Tibial nerve (tissue), 4 donors: Measurements from ENCODE around the gene MAP3K7CL.

Experiments used
- CTCF ChIP-seq, 5 experiments: fragments of 200-600 bp in 3 of 5; fragments of 450-650 bp in 2 of 5; sonication (generic) in 3 of 5; IDR thresholded peaks; one replicate each; pipeline ENCODE4 v1.5.1; 2016 to 2019; ENCODE audit warnings: antibody characterized with exemption in 5 of 5, mild to moderate bottlenecking in 3 of 5, moderate library complexity in 2 of 5
- EP300 ChIP-seq, 2 donors: sonication (generic); formaldehyde crosslinking; IDR thresholded peaks; one replicate each; pipeline ENCODE4 v1.6.1; 2017; ENCODE audit warnings: antibody characterized with exemption in 2 of 2, mild to moderate bottlenecking in 1 of 2
- POLR2A ChIP-seq, 2 donors: fragments of 450-650 bp; IDR thresholded peaks; one replicate each; pipeline ENCODE4 v1.6.1; 2017; ENCODE audit warnings: antibody characterized with exemption in 2 of 2, mild to moderate bottlenecking in 2 of 2, moderate library complexity in 2 of 2

DNA sequence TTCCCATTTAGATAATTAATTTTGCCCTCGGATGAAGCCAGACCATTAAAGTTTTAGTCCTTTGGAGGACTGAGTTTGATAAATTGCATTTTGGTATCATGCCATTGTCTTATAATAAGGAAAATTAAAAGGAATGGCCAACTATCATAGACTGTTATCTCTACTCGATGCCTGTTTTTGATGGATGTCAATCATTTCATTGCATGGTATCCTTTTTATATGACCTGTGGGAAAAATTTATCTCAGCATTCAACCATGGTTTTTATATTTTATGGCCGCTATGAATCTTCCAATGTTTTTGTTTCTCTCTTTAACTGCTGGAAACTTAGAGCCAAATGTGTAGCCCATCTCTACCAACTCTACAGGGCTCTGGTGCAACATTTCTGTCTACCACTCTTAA, 47.1 kb upstream of the MAP3K7CL start:
- no peak for TF ChIP-seq POLR2A (IDR thresholded peaks at IDR 0.05)
- TF ChIP-seq CTCF (IDR thresholded peaks at IDR 0.05) = no peak
- TF ChIP-seq EP300 (IDR thresholded peaks at IDR 0.05) = no peak
